Endothelial cell of umbilical vein (primary cell): ENCODE results near the gene NADSYN1. TPM values are rescaled to one million over a fixed set of nuclear protein-coding genes. Genes with fewer than 3 reads are reported as not detected.

Experiments
- BruUV-seq: library from RNA; stranded (reverse); fragments of 400-500 nt; replicated peaks from 2 replicates; lab custom pipeline; 2021; lab: Mats Ljungman, UMichigan
- CTCF ChIA-PET: fragments of 300-600, 350-600 bp; sonication (Branson Sonifier 250); formaldehyde crosslinking; loops from one replicate; lab custom pipeline; 2021; ENCODE audit warnings: antibody characterized with exemption, inconsistent platforms; lab: Charles Lee
- POLR2A ChIA-PET: fragments of 300-600, 350-600 bp; sonication (Branson Sonifier 250); formaldehyde crosslinking; loops from one replicate; lab custom pipeline; 2021; ENCODE audit warnings: antibody characterized with exemption, inconsistent platforms; lab: Charles Lee
- DNase-seq: peaks from one replicate; pipeline ENCODE4 v3.0.0-alpha.2; 2011; ENCODE audit warnings: low read depth, low spot score
- FAIRE-seq: peaks from 2 replicates; lab custom pipeline; 2011; peaks lifted over from hg19 to GRCh38; lab: Jason Lieb, UNC
- H2AFZ ChIP-seq: 2 replicates; pipeline ENCODE4 v1.6.0; 2012; ENCODE audit warnings: low read depth, low read length, control low read depth, inconsistent platforms
- H3K27ac ChIP-seq: 2 replicates; pipeline ENCODE4 v1.5.1; 2011; ENCODE audit warnings: low read depth, mild to moderate bottlenecking, control low read depth, low read length, moderate library complexity; ENCODE audit not compliant: insufficient read depth
- H3K27me3 ChIP-seq, 2 experiments: 2 replicates each; pipeline versions ENCODE4 v1.6.0 to v1.6.1; 2011; ENCODE audit warnings: low read length in 2 of 2, mixed read lengths in 1 of 2; ENCODE audit not compliant: control insufficient read depth in 2 of 2, insufficient read depth in 2 of 2
- H3K36me3 ChIP-seq, 2 experiments: 2 replicates in 1 of 2; 3 replicates in 1 of 2; pipeline ENCODE4 v1.5.1; 2011; ENCODE audit warnings: low read length in 2 of 2, mild to moderate bottlenecking in 1 of 2, moderate library complexity in 1 of 2; ENCODE audit not compliant: control insufficient read depth in 2 of 2, insufficient read depth in 2 of 2; ENCODE audit errors: extremely low read depth in 1 of 2
- H3K4me1 ChIP-seq: 3 replicates; pipeline ENCODE4 v1.5.1; 2011; ENCODE audit warnings: mild to moderate bottlenecking, low read length; ENCODE audit not compliant: control insufficient read depth, insufficient read depth; ENCODE audit errors: extremely low read depth
- H3K4me2 ChIP-seq: 2 replicates; pipeline ENCODE4 v1.6.1; 2011; ENCODE audit warnings: low read length, control low read depth, mixed read lengths; ENCODE audit not compliant: insufficient read depth
- H3K4me3 ChIP-seq, 3 experiments: fragments of 200-600 bp in 1 of 3; sonication (generic), shearing (Covaris generic) in 1 of 3; replicated peaks in 1 of 3; 2 replicates each; pipeline ENCODE4 v1.5.1; 2011 to 2016; ENCODE audit warnings: control low read depth in 3 of 3, low read length in 3 of 3, mild to moderate bottlenecking in 2 of 3, inconsistent platforms in 1 of 3, low read depth in 1 of 3, moderate library complexity in 1 of 3; ENCODE audit not compliant: insufficient read depth in 1 of 3
- H3K79me2 ChIP-seq: 2 replicates; pipeline ENCODE4 v1.6.0; 2012; ENCODE audit warnings: low read length, inconsistent platforms; ENCODE audit not compliant: control insufficient read depth, insufficient read depth
- H3K9ac ChIP-seq: replicated peaks from 2 replicates; pipeline ENCODE3; 2011; ENCODE audit warnings: low read length, control low read depth; ENCODE audit not compliant: insufficient read depth; ENCODE audit errors: extremely low read depth
- H3K9me1 ChIP-seq: replicated peaks from 3 replicates; pipeline ENCODE4 v1.6.0; 2011; ENCODE audit warnings: mild to moderate bottlenecking, low read length; ENCODE audit not compliant: control insufficient read depth, insufficient read depth; ENCODE audit errors: extremely low read depth
- H3K9me3 ChIP-seq: replicated peaks from 2 replicates; pipeline ENCODE4 v1.5.1; 2012; ENCODE audit warnings: low read length, inconsistent platforms; ENCODE audit not compliant: control insufficient read depth, insufficient read depth
- H4K20me1 ChIP-seq: replicated peaks from 2 replicates; pipeline ENCODE3; 2011; ENCODE audit warnings: mild to moderate bottlenecking, low read length; ENCODE audit not compliant: control insufficient read depth, insufficient read depth; ENCODE audit errors: extremely low read depth
- CTCF ChIP-seq, 2 donors: IDR thresholded peaks; 1 replicate in 1 of 2; 2 replicates in 1 of 2; pipeline ENCODE4 v1.5.1; 2011; ENCODE audit warnings: low read length in 2 of 2, mild to moderate bottlenecking in 2 of 2, moderate library complexity in 2 of 2, control low read depth in 1 of 2, inconsistent platforms in 1 of 2, low read depth in 1 of 2; ENCODE audit not compliant: insufficient read depth in 1 of 2; ENCODE audit errors: extremely low read depth in 1 of 2
- FOS ChIP-seq: IDR thresholded peaks from 2 replicates; pipeline ENCODE4 v1.6.1; 2011; ENCODE audit warnings: mild to moderate bottlenecking, low read length, moderate library complexity, borderline replicate concordance; ENCODE audit not compliant: insufficient read depth
- GATA2 ChIP-seq: IDR thresholded peaks from 2 replicates; pipeline ENCODE4 v1.7.0; 2011; ENCODE audit warnings: low read depth, mild to moderate bottlenecking, moderate library complexity, mixed read lengths, low read length; ENCODE audit not compliant: insufficient read length, insufficient read depth
- JUN ChIP-seq: IDR thresholded peaks from 2 replicates; pipeline ENCODE4 v1.6.1; 2011; ENCODE audit warnings: borderline replicate concordance, low read depth; ENCODE audit not compliant: insufficient read length, insufficient read depth
- MAX ChIP-seq: IDR thresholded peaks from 2 replicates; pipeline ENCODE4 v1.6.1; 2011; ENCODE audit not compliant: insufficient read depth, insufficient read length
- POLR2A ChIP-seq: IDR thresholded peaks from 2 replicates; pipeline ENCODE4 v1.6.1; 2012; ENCODE audit warnings: low read depth, mild to moderate bottlenecking, control low read depth, low read length
- POLR2AphosphoS5 ChIP-seq: IDR thresholded peaks from 2 replicates; pipeline ENCODE4 v1.6.1; 2012; ENCODE audit warnings: low read depth, mild to moderate bottlenecking, control low read depth, low read length, moderate library complexity; ENCODE audit not compliant: insufficient read depth
- dilution Hi-C: fragments of 300-500 bp; cut with MboI; formaldehyde crosslinking; loops from one replicate; pipeline ENCODE4 v1.15.0; 2019; ENCODE audit warnings: low sequenced_read_pairs; ENCODE audit not compliant: extremely low pct_ligation_motif_present
- intact Hi-C: fragments of 100-400 bp; cut with micrococcal nuclease; formaldehyde crosslinking; loops from one replicate; pipeline ENCODE4 v1.10.0; 2022
- polyA plus RNA-seq, 4 experiments: library from polyadenylated mRNA; depleted of rRNA in 3 of 4; stranded (reverse) in 3 of 4; unstranded in 1 of 4; fragments of >200 nt; gene quantifications; 2 replicates each; pipeline versions ENCODE4 v1.2.1 to v1.2.3, GENCODE V29; 2011 to 2012; ENCODE audit warnings: missing spikeins in 1 of 4
- total RNA-seq: library from RNA; stranded (reverse); gene quantifications from 2 replicates; pipeline ENCODE4 v1.2.3, GENCODE V29; 2021

Gene NADSYN1
- total and polyA plus RNA-seq, 2 donors (not counting 3 experiments of a cell fraction or from before 2014, with no cell fraction given): 77.5 to 99.2 TPM

DNA sequence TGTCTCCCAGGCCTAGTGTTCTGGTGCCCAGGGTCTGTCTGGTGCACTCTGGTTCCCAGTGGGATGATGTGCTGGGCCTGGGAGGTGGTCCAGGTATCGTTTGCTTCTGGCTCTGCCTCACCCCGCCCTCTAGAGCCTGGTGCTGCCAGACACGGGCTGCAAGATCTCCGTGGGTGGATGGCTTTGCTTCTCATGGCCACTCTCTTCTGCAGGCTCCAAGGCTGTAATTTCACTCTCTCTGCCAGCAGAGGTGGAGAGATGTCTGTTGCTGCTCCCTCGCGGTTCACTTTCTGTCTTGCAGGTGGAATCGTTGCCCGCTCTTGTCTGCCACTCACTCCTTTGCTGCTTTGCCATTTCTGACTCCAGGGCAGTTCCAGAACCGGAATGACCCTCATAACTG lies 13.4 kb downstream of the NADSYN1 start:
- Histone ChIP-seq H4K20me1 (no peaks in the 10 kb centered on the region), H3K9me3 (no peaks in the 10 kb centered on the region), H3K4me1 (no peaks in the 10 kb centered on the region), H3K9ac (no peak overlapping the region), H2AFZ (no peak overlapping the region), H3K36me3 (peaks cover 8 to 13% of the 10 kb centered on the region in 2 experiments), H3K27ac (no peak overlapping the region), H3K27me3 (no peaks in the 10 kb centered on the region), H3K79me2 (no peaks in the 10 kb centered on the region), H3K4me2 (no peak overlapping the region), H3K4me3 (no peak overlapping the region), H3K9me1 (no peaks in the 10 kb centered on the region)
- no peak for DNase-seq
- POLR2A ChIA-PET: no interaction called here
- FAIRE-seq: no peak
- intact Hi-C loops (no loop called here), dilution Hi-C loops (no loop called here)
- TF ChIP-seq POLR2A: no peak
- TF ChIP-seq GATA2: no peak
- no peak for TF ChIP-seq MAX
- TF ChIP-seq FOS: no peak
- no peak for TF ChIP-seq JUN
- TF ChIP-seq POLR2AphosphoS5: no peak
- no peak for TF ChIP-seq CTCF (IDR thresholded peaks at IDR 0.05; ENCODE audit: extremely low read depth in 1 of 2, insufficient read depth in 1 of 2, low read depth in 1 of 2, low read length in 2 of 2)
- CTCF ChIA-PET: no interaction called here
- no TSS peak for BruUV-seq
